Measurements from ENCODE around the gene IGFN1.

IGFN1 gene

GRCh38 chr1:201264072-201264471, 73.4 kb downstream of the IGFN1 start:
- no peaks in the 10 kb centered on the region for H3F3A ChIP-seq (ENCODE audit: control insufficient read depth, insufficient read depth)
- H3K9me2 ChIP-seq (replicated peaks; ENCODE audit: control insufficient read depth, low read length): no peaks in the 10 kb centered on the region
- H3K27me3 ChIP-seq (ENCODE audit: control insufficient read depth, low read length): peaks cover 18% of the 10 kb centered on the region
- no peak overlapping the region for H3K27ac ChIP-seq (ENCODE audit: low read depth, low read length)
- H3K9me3 ChIP-seq (ENCODE audit: control insufficient read depth, insufficient read depth, low read length): no peaks in the 10 kb centered on the region
- TF ChIP-seq CTCF (IDR thresholded peaks at IDR 0.05; ENCODE audit: low read depth, low read length, poor library complexity, severe bottlenecking) (no peak), EZH2phosphoT487 (IDR thresholded peaks at IDR 0.05; ENCODE audit: borderline replicate concordance, low read length) (no peak)
- H4K20me1 ChIP-seq (ENCODE audit: control insufficient read depth, insufficient read depth, low read depth, low read length): no peaks in the 10 kb centered on the region
- H3K79me2 ChIP-seq (ENCODE audit: control insufficient read depth, low read length): no peaks in the 10 kb centered on the region
- no peak overlapping the region for H3K4me2 ChIP-seq (ENCODE audit: low read length)
- H3K4me1 ChIP-seq (ENCODE audit: control insufficient read depth, low read length): no peaks in the 10 kb centered on the region
- H3K36me3 ChIP-seq (ENCODE audit: control insufficient read depth, low read length): no peaks in the 10 kb centered on the region
- no peak overlapping the region for H3K4me3 ChIP-seq (ENCODE audit: low read length)

DNA sequence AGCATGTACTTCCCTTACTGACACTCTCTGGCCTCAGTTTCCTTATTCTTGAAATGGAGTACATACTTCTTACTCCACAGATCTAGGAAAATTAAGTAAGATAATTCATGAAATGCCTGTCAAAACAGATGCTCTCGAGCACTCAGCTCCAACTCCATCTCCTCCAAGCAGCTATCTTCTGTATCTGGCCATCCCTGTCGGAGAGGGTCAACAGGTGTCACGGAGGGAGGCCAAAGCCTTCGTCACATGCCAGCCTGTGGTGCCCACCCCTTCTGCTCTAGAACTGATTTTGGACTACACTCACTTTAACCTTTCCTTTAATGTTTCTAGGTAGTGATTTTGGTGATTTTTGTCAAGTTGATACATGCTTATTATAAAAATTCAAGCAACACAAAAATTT, 73.9 kb downstream of the IGFN1 start:
- H3K36me3 ChIP-seq (ENCODE audit: control insufficient read depth, low read length): no peaks in the 10 kb centered on the region
- H3K4me1 ChIP-seq (ENCODE audit: control insufficient read depth, low read length): no peaks in the 10 kb centered on the region
- no peaks in the 10 kb centered on the region for H3K9me2 ChIP-seq (replicated peaks; ENCODE audit: control insufficient read depth, low read length)
- H3K27ac ChIP-seq (ENCODE audit: low read depth, low read length): no peak overlapping the region
- TF ChIP-seq CTCF (IDR thresholded peaks at IDR 0.05; ENCODE audit: low read depth, low read length, poor library complexity, severe bottlenecking): no peak
- no peak for TF ChIP-seq EZH2phosphoT487 (IDR thresholded peaks at IDR 0.05; ENCODE audit: borderline replicate concordance, low read length)
- H3K9me3 ChIP-seq (ENCODE audit: control insufficient read depth, insufficient read depth, low read length): no peaks in the 10 kb centered on the region
- no peaks in the 10 kb centered on the region for H3F3A ChIP-seq (ENCODE audit: control insufficient read depth, insufficient read depth)
- H3K4me2 ChIP-seq (ENCODE audit: low read length): no peak overlapping the region
- no peaks in the 10 kb centered on the region for H3K79me2 ChIP-seq (ENCODE audit: control insufficient read depth, low read length)
- no peak overlapping the region for H3K4me3 ChIP-seq (ENCODE audit: low read length)
- H3K27me3 ChIP-seq (ENCODE audit: control insufficient read depth, low read length): peaks cover 18% of the 10 kb centered on the region
- no peaks in the 10 kb centered on the region for H4K20me1 ChIP-seq (ENCODE audit: control insufficient read depth, insufficient read depth, low read depth, low read length)

GRCh38 chr1:201265756-201266155, 75.1 kb downstream of the IGFN1 start:
- H3K4me1 ChIP-seq (ENCODE audit: control insufficient read depth, low read length): no peaks in the 10 kb centered on the region
- no peaks in the 10 kb centered on the region for H4K20me1 ChIP-seq (ENCODE audit: control insufficient read depth, insufficient read depth, low read depth, low read length)
- H3K9me3 ChIP-seq (ENCODE audit: control insufficient read depth, insufficient read depth, low read length): no peaks in the 10 kb centered on the region
- no peak for TF ChIP-seq CTCF (IDR thresholded peaks at IDR 0.05; ENCODE audit: low read depth, low read length, poor library complexity, severe bottlenecking)
- no peak for TF ChIP-seq EZH2phosphoT487 (IDR thresholded peaks at IDR 0.05; ENCODE audit: borderline replicate concordance, low read length)
- no peaks in the 10 kb centered on the region for H3K9me2 ChIP-seq (replicated peaks; ENCODE audit: control insufficient read depth, low read length)
- no peak overlapping the region for H3K4me2 ChIP-seq (ENCODE audit: low read length)
- no peaks in the 10 kb centered on the region for H3K36me3 ChIP-seq (ENCODE audit: control insufficient read depth, low read length)
- no peak overlapping the region for H3K27ac ChIP-seq (ENCODE audit: low read depth, low read length)
- peaks cover 18% of the 10 kb centered on the region for H3K27me3 ChIP-seq (ENCODE audit: control insufficient read depth, low read length)
- H3K79me2 ChIP-seq (ENCODE audit: control insufficient read depth, low read length): no peaks in the 10 kb centered on the region
- no peaks in the 10 kb centered on the region for H3F3A ChIP-seq (ENCODE audit: control insufficient read depth, insufficient read depth)
- no peak overlapping the region for H3K4me3 ChIP-seq (ENCODE audit: low read length)

GRCh38 chr1:201266276-201266675, 75.7 kb downstream of the IGFN1 start:
- Histone ChIP-seq H3K9me2 (replicated peaks; ENCODE audit: control insufficient read depth, low read length) (no peaks in the 10 kb centered on the region), H3K27ac (ENCODE audit: low read depth, low read length) (no peak overlapping the region), H3K36me3 (ENCODE audit: control insufficient read depth, low read length) (no peaks in the 10 kb centered on the region), H4K20me1 (ENCODE audit: control insufficient read depth, insufficient read depth, low read depth, low read length) (no peaks in the 10 kb centered on the region), H3K4me2 (ENCODE audit: low read length) (no peak overlapping the region), H3K4me3 (ENCODE audit: low read length) (no peak overlapping the region), H3K9me3 (ENCODE audit: control insufficient read depth, insufficient read depth, low read length) (no peaks in the 10 kb centered on the region), H3K27me3 (ENCODE audit: control insufficient read depth, low read length) (peaks cover 18% of the 10 kb centered on the region), H3K79me2 (ENCODE audit: control insufficient read depth, low read length) (no peaks in the 10 kb centered on the region), H3K4me1 (ENCODE audit: control insufficient read depth, low read length) (no peaks in the 10 kb centered on the region), H3F3A (ENCODE audit: control insufficient read depth, insufficient read depth) (no peaks in the 10 kb centered on the region)
- no peak for TF ChIP-seq CTCF (IDR thresholded peaks at IDR 0.05; ENCODE audit: low read depth, low read length, poor library complexity, severe bottlenecking)
- no peak for TF ChIP-seq EZH2phosphoT487 (IDR thresholded peaks at IDR 0.05; ENCODE audit: borderline replicate concordance, low read length)
